HUDEP-2 (cell line): ENCODE measurements around the gene ZNF423.
"Not testable (repeated sequence)": the region's sequence is repeated elsewhere in the genome, so short reads cannot be mapped to it uniquely, and the experiment has no call there.

Experiments
- DNase-seq, 76 experiments: peaks; one replicate each; lab custom pipeline; 2025; ENCODE audit not compliant: unreplicated experiment in 76 of 76; lab: John Stamatoyannopoulos, UW

Gene ZNF423

GRCh38 chr16:49677661-49678060, 178.3 kb downstream of the ZNF423 start:
- not testable (repeated sequence) for DNase-seq

- DNase-seq: no peak
Measured at GRCh38 chr16:49675413-49675812, 180.5 kb downstream of the ZNF423 start.

- DNase-seq: no peak
Measured at GRCh38 chr16:49674990-49675389, 180.9 kb downstream of the ZNF423 start.

- DNase-seq: no peak
Measured at GRCh38 chr16:49674351-49674851, 181.5 kb downstream of the ZNF423 start.

- DNase-seq: no peak
Measured at GRCh38 chr16:49673442-49673841, 182.5 kb downstream of the ZNF423 start.

GRCh38 chr16:49672753-49673152, 183.2 kb downstream of the ZNF423 start:
- DNase-seq: no peak

- DNase-seq: no peak
Measured at GRCh38 chr16:49671333-49671732, 184.6 kb downstream of the ZNF423 start.

- no peak for DNase-seq
Measured at GRCh38 chr16:49670627-49671026, 185.3 kb downstream of the ZNF423 start.

GRCh38 chr16:49665482-49666230, 190.3 kb downstream of the ZNF423 start:
- no peak for DNase-seq

- DNase-seq: no peak
Measured at GRCh38 chr16:49664221-49665215, 191.4 kb downstream of the ZNF423 start.

GRCh38 chr16:49663081-49664065, 192.5 kb downstream of the ZNF423 start:
- DNase-seq: no peak

- DNase-seq: no peak
Measured at GRCh38 chr16:49662569-49662968, 193.3 kb downstream of the ZNF423 start.

- DNase-seq: no peak
Measured at GRCh38 chr16:49661465-49662187, 194.3 kb downstream of the ZNF423 start.

- DNase-seq: no peak
Measured at GRCh38 chr16:49660626-49661025, 195.3 kb downstream of the ZNF423 start.

- no peak for DNase-seq
Measured at GRCh38 chr16:49659356-49659755, 196.6 kb downstream of the ZNF423 start.

- no peak for DNase-seq
Measured at GRCh38 chr16:49658531-49658930, 197.4 kb downstream of the ZNF423 start.

- no peak for DNase-seq
Measured at GRCh38 chr16:49657736-49658465, 198.0 kb downstream of the ZNF423 start.

- DNase-seq: no peak
Measured at GRCh38 chr16:49654425-49654824, 201.5 kb downstream of the ZNF423 start.

GRCh38 chr16:49653577-49653976, 202.3 kb downstream of the ZNF423 start:
- no peak for DNase-seq
